HCT116 (cell line): ENCODE data around the gene PAIP1.

Source experiments
- CEBPB ChIP-seq: IDR thresholded peaks from 2 replicates; pipeline ENCODE4 v1.6.1; 2012; ENCODE audit warnings: low read depth
- ELF1 ChIP-seq: IDR thresholded peaks from 2 replicates; pipeline ENCODE4 v1.6.1; 2012; ENCODE audit warnings: low read depth, borderline replicate concordance
- EZH2 ChIP-seq: fragments of 200-600 bp; sonication (generic); IDR thresholded peaks from 2 replicates; pipeline ENCODE4 v1.6.1; 2017; ENCODE audit warnings: antibody characterized with exemption, mixed run types
- EZH2phosphoT487 ChIP-seq: fragments of 200-600 bp; IDR thresholded peaks from 2 replicates; pipeline ENCODE4 v1.6.1; 2018; ENCODE audit warnings: antibody characterized with exemption, borderline replicate concordance
- POLR2A ChIP-seq: IDR thresholded peaks from 2 replicates; pipeline ENCODE4 v1.7.0; 2011; ENCODE audit warnings: borderline replicate concordance; ENCODE audit not compliant: insufficient read depth, insufficient read length; ENCODE audit errors: extremely low read depth
- POLR2AphosphoS5 ChIP-seq: IDR thresholded peaks from 2 replicates; pipeline ENCODE4 v1.6.1; 2011; ENCODE audit warnings: mild to moderate bottlenecking, low read depth, low read length, moderate library complexity
- RAD21 ChIP-seq: IDR thresholded peaks from 2 replicates; pipeline ENCODE4 v1.6.1; 2012; ENCODE audit warnings: low read depth, mild to moderate bottlenecking
- TF ChIP-seq, protein P1 (sequence below), 3 experiments: fragments of 200-600 bp in 1 of 3; sonication (generic) in 1 of 3; IDR thresholded peaks in 2 of 3; conservative IDR thresholded peaks in 1 of 3; 2 replicates each; pipeline ENCODE4 v1.5.1; 2012 to 2017; ENCODE audit warnings: low read depth in 2 of 3, low read length in 2 of 3, antibody characterized with exemption in 1 of 3, borderline replicate concordance in 1 of 3, control low read depth in 1 of 3, mild to moderate bottlenecking in 1 of 3, mixed read lengths in 1 of 3, mixed run types in 1 of 3, moderate library complexity in 1 of 3; ENCODE audit not compliant: insufficient read depth in 1 of 3
- TF ChIP-seq, protein P2 (sequence below): IDR thresholded peaks from 2 replicates; pipeline ENCODE4 v1.6.1; 2012
- TF ChIP-seq, protein P3 (sequence below): IDR thresholded peaks from 2 replicates; pipeline ENCODE4 v1.6.1; 2012

- TF ChIP-seq, protein P1, sequence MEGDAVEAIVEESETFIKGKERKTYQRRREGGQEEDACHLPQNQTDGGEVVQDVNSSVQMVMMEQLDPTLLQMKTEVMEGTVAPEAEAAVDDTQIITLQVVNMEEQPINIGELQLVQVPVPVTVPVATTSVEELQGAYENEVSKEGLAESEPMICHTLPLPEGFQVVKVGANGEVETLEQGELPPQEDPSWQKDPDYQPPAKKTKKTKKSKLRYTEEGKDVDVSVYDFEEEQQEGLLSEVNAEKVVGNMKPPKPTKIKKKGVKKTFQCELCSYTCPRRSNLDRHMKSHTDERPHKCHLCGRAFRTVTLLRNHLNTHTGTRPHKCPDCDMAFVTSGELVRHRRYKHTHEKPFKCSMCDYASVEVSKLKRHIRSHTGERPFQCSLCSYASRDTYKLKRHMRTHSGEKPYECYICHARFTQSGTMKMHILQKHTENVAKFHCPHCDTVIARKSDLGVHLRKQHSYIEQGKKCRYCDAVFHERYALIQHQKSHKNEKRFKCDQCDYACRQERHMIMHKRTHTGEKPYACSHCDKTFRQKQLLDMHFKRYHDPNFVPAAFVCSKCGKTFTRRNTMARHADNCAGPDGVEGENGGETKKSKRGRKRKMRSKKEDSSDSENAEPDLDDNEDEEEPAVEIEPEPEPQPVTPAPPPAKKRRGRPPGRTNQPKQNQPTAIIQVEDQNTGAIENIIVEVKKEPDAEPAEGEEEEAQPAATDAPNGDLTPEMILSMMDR (IDR thresholded peaks at IDR 0.05 in 2 of 3, conservative IDR thresholded peaks at IDR 0.05 in 1 of 3; ENCODE audit: borderline replicate concordance in 1 of 3, insufficient read depth in 1 of 3, low read depth in 2 of 3, low read length in 2 of 3), result no peak
- TF ChIP-seq ELF1, result no peak
- no peak for TF ChIP-seq POLR2AphosphoS5
- TF ChIP-seq, protein P2, sequence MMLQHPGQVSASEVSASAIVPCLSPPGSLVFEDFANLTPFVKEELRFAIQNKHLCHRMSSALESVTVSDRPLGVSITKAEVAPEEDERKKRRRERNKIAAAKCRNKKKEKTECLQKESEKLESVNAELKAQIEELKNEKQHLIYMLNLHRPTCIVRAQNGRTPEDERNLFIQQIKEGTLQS, result no peak
- no peak for TF ChIP-seq POLR2A
- TF ChIP-seq EZH2phosphoT487, result no peak
- TF ChIP-seq, protein P3, sequence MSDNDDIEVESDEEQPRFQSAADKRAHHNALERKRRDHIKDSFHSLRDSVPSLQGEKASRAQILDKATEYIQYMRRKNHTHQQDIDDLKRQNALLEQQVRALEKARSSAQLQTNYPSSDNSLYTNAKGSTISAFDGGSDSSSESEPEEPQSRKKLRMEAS, result no peak
- TF ChIP-seq RAD21, result no peak
- no peak for TF ChIP-seq CEBPB
- no peak for TF ChIP-seq EZH2
Measured at GRCh38 chr5:43514471-43514815, 42.4 kb downstream of the PAIP1 start.
